Nephron progenitor cell (in vitro differentiated cells): Measurements from ENCODE around the gene CA11.

Source experiments
- DNase-seq: peaks from one replicate; pipeline ENCODE4 v3.0.0; 2021
- H3K27ac Mint-ChIP-seq: 2 replicates; pipeline ENCODE4 v1.8.0; 2021; ENCODE audit warnings: mild to moderate bottlenecking, moderate library complexity, mixed read lengths
- H3K27me3 Mint-ChIP-seq: 2 replicates; pipeline ENCODE4 v1.8.0; 2021; ENCODE audit warnings: mild to moderate bottlenecking, low read depth, mixed read lengths; ENCODE audit not compliant: poor library complexity
- H3K36me3 Mint-ChIP-seq: 2 replicates; pipeline ENCODE4 v1.8.0; 2021; ENCODE audit warnings: low read depth, mixed read lengths
- H3K4me1 Mint-ChIP-seq: 2 replicates; pipeline ENCODE4 v1.8.0; 2021; ENCODE audit warnings: mixed read lengths
- H3K4me3 Mint-ChIP-seq: 2 replicates; pipeline ENCODE4 v1.8.0; 2021; ENCODE audit warnings: mild to moderate bottlenecking, moderate library complexity, mixed read lengths
- H3K9me3 Mint-ChIP-seq: 2 replicates; pipeline ENCODE4 v1.8.0; 2021; ENCODE audit warnings: mild to moderate bottlenecking, moderate library complexity, mixed read lengths
- TF ChIP-seq, protein P1 (sequence below): fragments of 200-600 bp; sonication (generic); IDR thresholded peaks from 2 replicates; pipeline ENCODE4 v1.5.0; 2021; ENCODE audit warnings: antibody characterized with exemption

The CA11 gene

DNA sequence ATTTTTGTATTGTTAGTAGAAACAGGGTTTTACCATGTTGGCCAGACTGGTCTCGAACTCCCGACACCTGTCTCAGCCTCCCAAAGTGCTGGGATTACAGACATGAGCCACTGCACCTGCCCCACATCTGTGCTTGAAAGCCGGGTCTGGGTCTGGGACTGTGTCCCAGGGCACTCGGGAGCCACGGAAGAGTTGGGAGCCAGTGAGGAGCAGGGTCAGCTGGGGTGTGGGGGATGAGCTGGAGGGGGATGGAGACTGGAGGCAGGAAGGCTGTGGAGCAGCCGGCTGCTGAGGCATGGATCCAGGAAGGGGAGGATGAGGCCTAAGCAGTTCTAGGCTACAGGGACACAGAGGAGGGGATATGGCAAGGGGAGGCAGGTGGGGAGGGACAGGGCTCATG lies 50.2 kb downstream of the CA11 start:
- H3K9me3 Mint-ChIP-seq = no peaks in the 10 kb centered on the region
- DNase-seq = no peak
- H3K4me1 Mint-ChIP-seq = peaks cover 10% of the 10 kb centered on the region
- H3K27ac Mint-ChIP-seq = no peak overlapping the region
- TF ChIP-seq, protein P1, sequence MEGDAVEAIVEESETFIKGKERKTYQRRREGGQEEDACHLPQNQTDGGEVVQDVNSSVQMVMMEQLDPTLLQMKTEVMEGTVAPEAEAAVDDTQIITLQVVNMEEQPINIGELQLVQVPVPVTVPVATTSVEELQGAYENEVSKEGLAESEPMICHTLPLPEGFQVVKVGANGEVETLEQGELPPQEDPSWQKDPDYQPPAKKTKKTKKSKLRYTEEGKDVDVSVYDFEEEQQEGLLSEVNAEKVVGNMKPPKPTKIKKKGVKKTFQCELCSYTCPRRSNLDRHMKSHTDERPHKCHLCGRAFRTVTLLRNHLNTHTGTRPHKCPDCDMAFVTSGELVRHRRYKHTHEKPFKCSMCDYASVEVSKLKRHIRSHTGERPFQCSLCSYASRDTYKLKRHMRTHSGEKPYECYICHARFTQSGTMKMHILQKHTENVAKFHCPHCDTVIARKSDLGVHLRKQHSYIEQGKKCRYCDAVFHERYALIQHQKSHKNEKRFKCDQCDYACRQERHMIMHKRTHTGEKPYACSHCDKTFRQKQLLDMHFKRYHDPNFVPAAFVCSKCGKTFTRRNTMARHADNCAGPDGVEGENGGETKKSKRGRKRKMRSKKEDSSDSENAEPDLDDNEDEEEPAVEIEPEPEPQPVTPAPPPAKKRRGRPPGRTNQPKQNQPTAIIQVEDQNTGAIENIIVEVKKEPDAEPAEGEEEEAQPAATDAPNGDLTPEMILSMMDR = no peak
- no peak overlapping the region for H3K4me3 Mint-ChIP-seq
- H3K36me3 Mint-ChIP-seq = no peaks in the 10 kb centered on the region
- H3K27me3 Mint-ChIP-seq = peaks cover 15% of the 10 kb centered on the region

DNA sequence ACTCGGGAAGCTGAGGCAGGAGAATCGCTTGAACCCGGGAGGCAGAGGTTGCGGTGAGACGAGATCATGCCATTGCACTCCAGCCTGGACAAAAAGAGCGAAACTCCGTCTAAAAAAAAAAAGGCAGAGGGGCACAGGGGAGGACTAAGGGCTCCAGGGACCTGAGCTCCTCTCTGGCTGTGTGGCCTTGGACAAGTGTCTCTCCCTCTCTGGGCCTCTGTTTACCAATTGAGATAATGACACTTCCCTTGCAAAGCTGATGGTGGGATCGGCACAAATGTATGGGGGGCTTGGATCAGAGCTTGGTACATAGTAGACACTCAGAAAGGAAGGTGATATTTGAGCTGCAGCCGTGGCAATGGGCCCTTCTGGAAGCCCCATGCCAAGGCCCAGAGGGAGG lies 50.8 kb downstream of the CA11 start:
- Mint-ChIP-seq H3K9me3 (no peaks in the 10 kb centered on the region), H3K36me3 (no peaks in the 10 kb centered on the region), H3K27ac (peak overlapping the region; percentile 64), H3K4me3 (no peak overlapping the region), H3K4me1 (peaks cover 10% of the 10 kb centered on the region), H3K27me3 (peaks cover 21% of the 10 kb centered on the region)
- TF ChIP-seq, protein P1 = no peak
- no peak for DNase-seq

DNA sequence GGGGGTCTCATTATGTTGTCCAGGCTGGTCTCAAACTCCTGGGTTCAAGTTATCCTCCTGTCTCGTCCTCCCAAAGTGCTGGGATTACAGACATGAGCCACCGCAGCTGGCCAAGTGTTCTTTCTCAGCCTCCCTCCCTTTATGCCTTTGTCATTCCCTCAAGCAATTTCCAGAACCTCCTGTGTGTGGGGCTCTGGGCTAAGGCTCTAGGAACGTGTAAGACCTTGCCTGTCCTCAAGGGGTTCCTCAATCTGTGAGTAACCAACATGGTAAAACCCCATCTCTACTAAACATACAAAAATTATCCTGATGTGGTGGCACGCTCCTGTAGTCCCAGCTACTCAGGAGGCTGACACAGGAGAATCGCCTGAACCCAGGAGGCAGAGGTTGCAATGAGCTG lies 55.0 kb downstream of the CA11 start:
- TF ChIP-seq, protein P1 = no peak
- Mint-ChIP-seq H3K27me3 (peaks cover 38% of the 10 kb centered on the region), H3K4me3 (no peak overlapping the region), H3K36me3 (no peaks in the 10 kb centered on the region), H3K4me1 (peaks cover 9% of the 10 kb centered on the region), H3K9me3 (no peaks in the 10 kb centered on the region), H3K27ac (no peak overlapping the region)
- DNase-seq = no peak

DNA sequence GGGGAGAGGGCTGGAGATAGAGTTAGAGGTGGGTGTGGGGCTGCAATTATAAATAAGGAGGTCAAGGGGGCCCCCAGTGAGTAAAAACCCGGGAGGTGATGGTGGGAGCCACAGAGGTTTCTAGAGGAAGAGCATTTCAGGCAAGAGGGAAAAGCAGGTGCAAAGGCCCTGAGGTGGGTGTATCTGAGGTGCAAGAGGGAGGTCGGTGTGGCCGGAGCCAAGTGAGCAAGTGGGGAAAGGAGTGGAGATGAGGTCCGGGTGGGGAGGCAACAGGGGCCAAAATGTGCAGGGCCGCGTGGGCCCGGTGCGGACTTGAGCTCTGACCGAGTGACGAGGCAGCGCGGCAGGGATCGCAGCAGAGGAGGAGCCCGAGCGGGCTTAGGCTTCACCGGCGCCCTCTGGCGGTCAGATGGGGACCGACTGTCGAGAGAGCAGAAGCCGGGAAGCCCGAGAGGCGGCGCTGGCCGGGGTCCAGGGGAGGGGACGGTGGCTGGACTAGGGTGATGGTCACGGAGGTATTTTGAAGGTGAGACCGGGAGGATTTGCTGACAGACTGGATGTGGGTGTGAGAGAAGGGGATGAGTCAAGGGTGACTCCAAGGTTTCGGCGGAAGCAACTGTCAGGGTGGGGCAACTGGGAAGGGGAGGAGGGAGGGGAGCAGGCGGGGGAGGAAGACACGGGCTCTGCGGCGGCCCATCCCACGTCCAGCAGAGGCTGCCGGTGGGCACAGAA lies 57.2 kb downstream of the CA11 start:
- Mint-ChIP-seq H3K36me3 (no peaks in the 10 kb centered on the region), H3K27ac (peak overlapping the region; percentile 54), H3K4me1 (peaks cover 16% of the 10 kb centered on the region), H3K4me3 (peak overlapping the region; percentile 69), H3K27me3 (peaks cover 45% of the 10 kb centered on the region), H3K9me3 (peaks cover 4% of the 10 kb centered on the region)
- TF ChIP-seq, protein P1 = peak; percentile 89
- DNase-seq = peak; percentile 96
